Metanephros (tissue), 1 donor: Measurements from ENCODE around the gene KIAA0040. TPM values are rescaled to one million over a fixed set of nuclear protein-coding genes. Genes with fewer than 3 reads are reported as not detected.

Source experiments
- total RNA-seq: library from RNA; depleted of rRNA; stranded (reverse); fragments of >200 nt; gene quantifications from one replicate; pipeline ENCODE4 v1.2.3, GENCODE V29; 2014

KIAA0040 gene
- 10.7 TPM for total RNA-seq

GRCh38 chr1:175192630-175193526 lies at the start of gene KIAA0040:
KIAA0040 (minus strand) TSS chr1:175192776; CDS start chr1:175161013, 31,763 bp downstream.

Other genes starting within 250 kb of the KIAA0040 start
- gene CACYBP, start 192.8 kb downstream of the KIAA0040 start, total RNA-seq, result 49.6 TPM
- 29.1 TPM for gene MRPS14, start 169.4 kb downstream of the KIAA0040 start, total RNA-seq
- 3.8 TPM for gene TNN, start 124.9 kb downstream of the KIAA0040 start, total RNA-seq